Measurements from ENCODE around the gene RAB12. TPM values are rescaled to one million over a fixed set of nuclear protein-coding genes. Genes with fewer than 3 reads are reported as not detected.

Gene RAB12
- total RNA-seq, 1 donor from 2014 or later = 41.4 TPM

GRCh38 chr18:8629602-8630001 is 20.4 kb downstream of the RAB12 start:
- no peaks in the 10 kb centered on the region for H3K27me3 ChIP-seq
- Mint-ChIP-seq H3K36me3 (peaks cover 30% of the 10 kb centered on the region), H3K4me1 (no peaks in the 10 kb centered on the region), H3K4me3 (no peak overlapping the region), H3K27me3 (ENCODE audit: insufficient read depth, low read depth) (no peaks in the 10 kb centered on the region), H3K27ac (no peak overlapping the region), H3K9me3 (no peaks in the 10 kb centered on the region)
- no peak overlapping the region for H3K4me2 ChIP-seq
- H3K79me2 ChIP-seq (ENCODE audit: low read depth) = peaks cover 47% of the 10 kb centered on the region
- H3K4me3 ChIP-seq = no peak overlapping the region
- H2AFZ ChIP-seq (replicated peaks) = no peak overlapping the region
- TF ChIP-seq EZH2 (IDR thresholded peaks at IDR 0.05) (no peak), EZH2phosphoT487 (IDR thresholded peaks at IDR 0.05) (no peak), CTCF (IDR thresholded peaks at IDR 0.05) (no peak)
- no peaks in the 10 kb centered on the region for H3K36me3 ChIP-seq
- H3K27ac ChIP-seq = no peak overlapping the region
- no peak overlapping the region for H3K9ac ChIP-seq
- no peaks in the 10 kb centered on the region for H3K4me1 ChIP-seq
- no peak for DNase-seq (ENCODE audit: low spot score)
- peaks cover 29% of the 10 kb centered on the region for H4K20me1 ChIP-seq (ENCODE audit: low read depth)
- no peaks in the 10 kb centered on the region for H3F3A ChIP-seq (ENCODE audit: low read depth)
- no peaks in the 10 kb centered on the region for H3K9me3 ChIP-seq (ENCODE audit: low read depth)

GRCh38 chr18:8630546-8630945 is 21.3 kb downstream of the RAB12 start:
- Histone ChIP-seq H4K20me1 (ENCODE audit: low read depth) (peaks cover 27% of the 10 kb centered on the region), H3K4me1 (no peaks in the 10 kb centered on the region), H3K79me2 (ENCODE audit: low read depth) (peaks cover 42% of the 10 kb centered on the region), H3K27ac (no peak overlapping the region), H3K9me3 (ENCODE audit: low read depth) (no peaks in the 10 kb centered on the region), H3K36me3 (no peaks in the 10 kb centered on the region), H2AFZ (replicated peaks) (no peak overlapping the region), H3K4me2 (no peak overlapping the region), H3F3A (ENCODE audit: low read depth) (no peaks in the 10 kb centered on the region), H3K27me3 (no peaks in the 10 kb centered on the region), H3K9ac (no peak overlapping the region), H3K4me3 (no peak overlapping the region)
- Mint-ChIP-seq H3K27me3 (ENCODE audit: insufficient read depth, low read depth) (no peaks in the 10 kb centered on the region), H3K4me3 (no peak overlapping the region), H3K4me1 (no peaks in the 10 kb centered on the region), H3K9me3 (no peaks in the 10 kb centered on the region), H3K36me3 (peaks cover 35% of the 10 kb centered on the region), H3K27ac (no peak overlapping the region)
- no peak for DNase-seq (ENCODE audit: low spot score)
- no peak for TF ChIP-seq EZH2 (IDR thresholded peaks at IDR 0.05)
- TF ChIP-seq CTCF (IDR thresholded peaks at IDR 0.05) = no peak
- TF ChIP-seq EZH2phosphoT487 (IDR thresholded peaks at IDR 0.05) = no peak

GRCh38 chr18:8631265-8631664 is 22.0 kb downstream of the RAB12 start:
- no peak overlapping the region for H3K27ac ChIP-seq

More at GRCh38 chr18:8631265-8631664, 22.0 kb downstream of the RAB12 start:
- DNase-seq (ENCODE audit: low spot score) = no peak
- H3K27me3 ChIP-seq = no peaks in the 10 kb centered on the region
- no peaks in the 10 kb centered on the region for H3K9me3 Mint-ChIP-seq
- H3K9me3 ChIP-seq (ENCODE audit: low read depth) = no peaks in the 10 kb centered on the region
- H3K4me1 Mint-ChIP-seq = no peaks in the 10 kb centered on the region
- H3K4me1 ChIP-seq = no peaks in the 10 kb centered on the region
- H3K27ac Mint-ChIP-seq = no peak overlapping the region
- no peak overlapping the region for H3K9ac ChIP-seq
- H3K36me3 ChIP-seq = peaks cover 3% of the 10 kb centered on the region
- H2AFZ ChIP-seq (replicated peaks) = no peak overlapping the region
- peaks cover 40% of the 10 kb centered on the region for H3K36me3 Mint-ChIP-seq
- H3K4me3 ChIP-seq = no peak overlapping the region
- H3K4me2 ChIP-seq = no peak overlapping the region
- H4K20me1 ChIP-seq (ENCODE audit: low read depth) = peaks cover 27% of the 10 kb centered on the region
- no peaks in the 10 kb centered on the region for H3F3A ChIP-seq (ENCODE audit: low read depth)
- H3K4me3 Mint-ChIP-seq = no peak overlapping the region
- H3K79me2 ChIP-seq (ENCODE audit: low read depth) = peaks cover 42% of the 10 kb centered on the region
- H3K27me3 Mint-ChIP-seq (ENCODE audit: insufficient read depth, low read depth) = no peaks in the 10 kb centered on the region
- no peak for TF ChIP-seq EZH2 (IDR thresholded peaks at IDR 0.05)
- TF ChIP-seq EZH2phosphoT487 (IDR thresholded peaks at IDR 0.05) = no peak
- TF ChIP-seq CTCF (IDR thresholded peaks at IDR 0.05) = no peak

Measured in neural progenitor cell (in vitro differentiated cells).